GM21723 (cell line): Measurements from ENCODE around the gene FASN.

ENCODE experiments used
- ATAC-seq: cut with Tn5 transposase; IDR thresholded peaks from one replicate; pipeline ENCODE4 v1.9.1; 2021; ENCODE audit warnings: mild to moderate bottlenecking, moderate library complexity; ENCODE audit not compliant: unreplicated experiment

FASN gene

GRCh38 chr17:82078433-82078832, 19.6 kb downstream of the FASN start:
- ATAC-seq = no peak

GRCh38 chr17:82077617-82078358, 20.2 kb downstream of the FASN start:
- no peak for ATAC-seq

DNA sequence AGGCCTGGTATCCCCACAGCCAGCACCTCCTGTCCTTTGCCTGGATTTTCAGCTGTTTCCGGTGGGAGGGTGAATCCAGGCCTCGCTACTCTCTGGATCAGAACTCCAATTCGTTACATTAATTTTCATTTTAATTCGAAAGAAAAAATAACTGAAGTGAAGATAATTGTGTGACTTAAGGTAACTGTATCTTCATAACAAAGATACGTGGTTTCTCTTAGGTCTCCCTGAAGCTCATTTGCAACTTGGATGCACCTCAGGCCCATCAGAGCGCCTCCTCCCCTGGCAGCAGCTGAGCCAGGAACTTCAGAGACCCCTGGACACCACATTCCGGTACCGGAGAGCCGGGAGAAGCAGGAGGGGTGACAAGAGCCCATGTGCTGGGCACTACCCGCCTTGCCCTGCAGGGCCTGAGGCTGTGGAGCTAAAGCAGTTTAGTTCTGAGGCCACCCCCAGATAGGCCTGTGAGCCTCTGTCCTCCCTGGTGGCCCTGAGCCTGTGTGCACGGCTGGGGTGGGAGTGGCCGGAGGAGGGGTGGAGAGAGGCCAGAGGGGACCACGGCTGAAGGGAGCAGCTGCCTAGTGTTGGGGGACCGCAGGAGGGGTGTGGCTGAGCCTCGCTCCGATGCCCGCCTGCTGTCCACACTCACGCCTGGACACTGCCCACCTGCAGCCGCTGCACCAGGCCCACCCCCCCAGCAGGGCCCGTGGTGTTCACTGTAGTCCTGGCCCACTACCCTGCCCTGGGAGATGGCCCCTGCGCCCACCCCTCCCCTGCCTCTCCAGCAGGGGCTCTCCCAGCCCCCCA, 21.0 kb downstream of the FASN start:
- ATAC-seq = no peak

GRCh38 chr17:82076018-82076784, 21.8 kb downstream of the FASN start:
- no peak for ATAC-seq

- no peak for ATAC-seq
These were observed 24.6 kb downstream of the FASN start for GRCh38 chr17:82073446-82073845.

- no peak for ATAC-seq
These were observed 25.2 kb downstream of the FASN start for GRCh38 chr17:82072827-82073226.

- no peak for ATAC-seq
These were observed 27.4 kb downstream of the FASN start for GRCh38 chr17:82070611-82071010.

GRCh38 chr17:82065638-82066303, 32.3 kb downstream of the FASN start, which contains the start of gene DUS1L:
Gene DUS1L (minus strand): TSS chr17:82065804. CDS start chr17:82065059, 745 bp downstream.
- peak; percentile 68 for ATAC-seq

DNA sequence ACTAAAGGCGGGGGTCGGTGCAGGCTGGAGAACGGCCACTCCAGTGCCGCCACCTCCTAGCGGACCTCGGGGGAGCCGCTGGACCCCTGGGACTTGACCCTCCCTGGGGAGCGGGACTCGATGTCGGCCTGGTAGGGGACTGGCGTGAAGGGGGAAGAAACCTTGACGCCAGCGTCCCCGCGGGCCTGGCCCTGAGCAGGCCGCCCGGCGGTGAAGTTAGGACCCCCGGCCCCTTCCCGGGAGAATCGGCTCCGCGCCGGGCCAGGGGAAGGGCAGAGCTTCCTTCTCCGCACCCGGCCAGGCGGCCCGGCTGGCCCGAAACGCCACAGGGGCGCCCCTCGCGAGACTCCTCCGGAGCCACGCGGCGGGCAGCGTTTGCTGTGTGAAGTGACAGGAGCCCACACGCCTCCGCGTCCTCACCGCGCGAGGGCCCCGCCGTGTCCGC, 32.8 kb downstream of the FASN start:
- peak; percentile 8 for ATAC-seq

DNA sequence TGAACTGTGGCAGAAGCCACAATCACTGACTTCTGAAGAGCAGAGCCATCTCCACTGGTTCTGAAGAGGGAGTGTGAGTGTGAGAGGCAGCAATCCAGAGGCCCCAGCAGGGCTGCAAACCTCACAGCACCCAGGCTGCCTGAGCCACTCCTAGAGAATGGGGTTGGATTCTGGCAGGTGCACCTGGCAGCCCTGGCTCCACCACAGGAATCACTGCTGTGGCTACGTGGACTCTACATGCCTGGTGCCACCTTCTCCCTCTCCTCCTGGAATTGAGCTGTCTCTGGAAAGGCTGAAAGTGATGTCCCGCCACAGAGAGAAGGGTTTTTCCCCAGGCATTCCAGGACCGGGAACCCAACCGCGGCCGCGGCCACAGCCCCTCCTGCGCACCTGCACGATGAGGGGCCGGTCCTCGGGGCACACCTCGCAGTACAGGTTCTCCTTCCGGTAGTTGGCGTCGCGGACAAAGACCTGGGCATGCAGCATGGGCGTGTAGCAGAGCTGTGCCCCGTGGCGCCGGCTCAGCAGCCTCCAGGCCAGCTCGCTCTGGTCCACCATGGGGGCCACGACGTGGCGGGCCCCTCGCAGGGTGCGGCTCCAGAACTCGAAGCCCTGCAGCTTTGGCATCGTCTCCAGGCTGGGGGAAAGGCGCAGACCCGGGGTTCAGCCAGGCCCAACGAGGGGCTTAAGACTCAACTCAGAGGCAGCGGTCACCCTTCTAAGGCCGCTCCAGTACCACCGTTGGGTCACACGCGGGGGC, 33.4 kb downstream of the FASN start:
- peak; percentile 6 for ATAC-seq

GRCh38 chr17:82063424-82064415, 34.3 kb downstream of the FASN start:
- ATAC-seq = no peak

DNA sequence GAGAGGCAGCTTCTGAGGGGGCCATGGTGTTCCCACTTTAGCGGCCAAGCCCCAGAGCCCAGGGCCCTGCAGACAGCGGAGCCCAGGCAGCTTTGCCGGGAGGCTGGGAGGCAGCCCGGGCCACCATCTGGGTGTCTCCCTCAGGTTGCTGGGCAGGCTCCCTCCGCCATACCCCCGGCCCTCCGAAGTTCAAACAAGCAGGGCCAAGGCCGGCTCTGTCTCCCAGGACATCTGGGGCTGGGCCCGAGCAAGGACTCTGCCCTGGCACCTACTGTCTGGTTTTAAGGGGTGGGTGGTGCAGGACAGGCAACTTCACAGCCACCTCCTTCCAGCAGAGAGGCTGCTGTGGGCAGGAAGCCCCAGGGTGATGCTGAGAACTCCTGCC, 35.1 kb downstream of the FASN start:
- ATAC-seq = no peak

GRCh38 chr17:82062076-82062983, 35.7 kb downstream of the FASN start:
- ATAC-seq = no peak

DNA sequence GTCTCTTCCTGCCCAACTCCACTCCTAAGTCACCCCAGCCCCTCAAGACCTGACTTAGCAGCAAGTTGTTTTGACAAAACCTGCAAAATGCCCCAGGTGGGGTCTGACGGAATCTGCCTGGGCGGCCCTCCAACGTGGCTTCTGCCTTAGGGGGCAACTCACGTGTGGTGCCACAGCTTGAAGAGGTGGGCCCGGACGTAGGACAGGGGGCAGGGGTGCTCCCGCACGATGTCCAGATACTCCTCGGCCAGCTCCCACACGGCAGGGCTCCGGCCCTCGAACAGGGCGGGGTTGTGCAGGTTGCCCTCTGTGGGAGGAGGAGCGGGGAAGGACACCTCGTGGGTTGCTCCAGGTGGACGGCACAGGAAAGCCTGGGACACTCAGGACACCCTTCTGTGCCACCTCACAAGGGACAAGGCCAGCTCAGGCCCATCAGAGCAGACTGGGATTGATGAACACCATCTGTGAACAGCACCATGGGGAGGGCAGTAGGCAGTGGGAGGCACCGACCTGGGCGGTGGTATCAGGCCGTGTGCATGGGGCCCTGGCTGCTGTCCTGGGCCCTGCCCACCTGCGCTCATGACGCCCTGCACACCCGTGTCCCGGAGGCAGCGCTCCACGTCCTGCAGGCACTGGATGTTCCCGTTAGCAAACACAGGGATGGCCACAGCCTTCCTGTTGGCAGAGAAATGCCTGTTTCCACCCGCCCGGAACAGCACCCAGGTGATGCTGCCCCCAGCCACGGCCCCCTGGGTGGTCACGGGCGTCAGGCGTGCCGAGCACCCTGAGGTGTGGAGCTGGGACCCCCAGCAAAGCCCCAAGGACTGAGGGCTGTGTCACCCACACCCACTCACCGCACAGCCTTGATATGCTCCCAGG, 36.8 kb downstream of the FASN start:
- no peak for ATAC-seq

DNA sequence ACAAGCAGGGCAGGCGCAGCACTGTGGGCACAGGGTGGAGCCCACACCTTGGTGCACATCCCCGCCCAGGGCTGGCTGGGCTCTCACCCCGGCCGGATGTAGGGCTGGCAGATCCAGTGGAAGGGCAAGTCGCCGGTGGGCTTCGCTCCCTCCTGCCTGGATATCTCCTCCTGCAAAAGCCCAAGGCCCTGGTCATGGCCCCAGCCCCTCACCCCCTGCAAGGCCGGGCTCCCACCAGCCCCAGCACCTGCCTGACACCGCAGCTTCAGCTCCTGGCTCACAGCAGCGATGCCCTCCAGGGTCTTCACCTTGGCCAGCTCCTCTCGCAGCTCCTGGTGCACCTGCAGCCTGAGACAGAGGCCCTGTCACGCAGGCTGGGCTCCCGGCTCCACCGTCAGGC, 37.4 kb downstream of the FASN start:
- no peak for ATAC-seq

DNA sequence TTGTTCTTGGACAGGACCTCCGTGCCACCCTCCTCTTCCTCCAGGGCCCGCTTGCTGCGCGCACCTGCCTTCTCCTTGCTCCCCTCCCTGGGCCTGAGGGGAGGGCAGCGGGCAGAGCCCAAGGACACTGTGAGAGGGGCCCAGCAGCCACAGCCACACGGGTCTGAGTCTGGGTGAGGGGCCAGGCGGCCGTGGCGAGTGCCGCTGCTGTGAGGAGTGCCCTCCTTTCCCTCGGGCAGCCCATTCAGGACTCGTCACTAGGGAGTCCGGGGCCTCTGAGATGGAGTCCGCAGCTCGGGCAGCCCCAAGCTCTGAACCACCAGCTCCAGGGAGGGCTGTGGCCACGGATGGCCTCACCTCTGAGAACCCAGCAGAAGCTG, 38.0 kb downstream of the FASN start:
- no peak for ATAC-seq
